GM19238 (cell line): Measurements from ENCODE around the gene CHST6.
"Not testable (repeated sequence)": the region's sequence is repeated elsewhere in the genome, so short reads cannot be mapped to it uniquely, and the experiment has no call there.

ENCODE experiments used
- DNase-seq: peaks from one replicate; pipeline ENCODE4 v3.0.0; 2011; ENCODE audit warnings: low spot score; ENCODE audit not compliant: insufficient read length

CHST6 gene

GRCh38 chr16:75445298-75445697, 49.9 kb downstream of the CHST6 start:
- no peak for DNase-seq

GRCh38 chr16:75443298-75443697, 51.9 kb downstream of the CHST6 start:
- no peak for DNase-seq

- peak; percentile 63 for DNase-seq
These were observed 61.4 kb downstream of the CHST6 start for GRCh38 chr16:75433732-75434413.

- DNase-seq = peak; percentile 96
These were observed 62.2 kb downstream of the CHST6 start, which contains the start of gene CFDP1 for GRCh38 chr16:75432828-75433731. TSS of gene CFDP1 (minus strand) at chr16:75433503. CDS start at chr16:75433352, 151 bp downstream.

GRCh38 chr16:75429621-75430403, 65.4 kb downstream of the CHST6 start:
- no peak for DNase-seq

- DNase-seq = not testable (repeated sequence)
These were observed 68.7 kb downstream of the CHST6 start for GRCh38 chr16:75426524-75426923.

- not testable (repeated sequence) for DNase-seq
These were observed 71.0 kb downstream of the CHST6 start for GRCh38 chr16:75424105-75424762.

GRCh38 chr16:75423723-75424104, 71.5 kb downstream of the CHST6 start:
- DNase-seq = no peak
